GM18909 (cell line): ENCODE measurements around the gene PSG7.
"Not testable (repeated sequence)": the region's sequence is repeated elsewhere in the genome, so short reads cannot be mapped to it uniquely, and the experiment has no call there.

Experiments
- ATAC-seq: cut with Tn5 transposase; IDR thresholded peaks from one replicate; pipeline ENCODE4 v1.9.1; 2021; ENCODE audit warnings: mild to moderate bottlenecking; ENCODE audit not compliant: unreplicated experiment, poor library complexity

Gene PSG7

DNA sequence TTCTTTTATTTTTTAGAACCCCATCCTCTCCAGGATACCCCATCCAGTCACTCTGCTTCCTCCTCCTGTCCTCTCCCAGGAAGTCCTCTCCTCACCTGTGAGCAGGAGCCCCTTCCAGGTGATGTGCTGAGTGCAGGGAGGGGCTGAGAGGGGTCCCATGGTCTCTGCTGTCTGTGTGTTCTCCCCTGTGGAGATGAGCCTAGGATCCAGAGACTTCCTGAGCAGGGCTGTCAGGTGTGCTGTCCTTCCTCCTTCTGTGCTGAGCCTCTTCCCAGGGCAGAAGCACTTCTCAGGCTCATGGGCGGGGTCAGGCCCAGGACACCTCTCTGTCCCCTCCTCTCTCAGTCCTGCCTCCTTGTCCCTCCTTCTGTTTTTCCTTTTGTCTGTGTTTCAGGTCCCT lies 19.4 kb downstream of the PSG7 start, which contains the start of gene PSG6:
Gene PSG6 (minus strand): TSS at position 261 of the 400 bp plus-strand sequence. CDS start 102 bp downstream, at position 159.
- ATAC-seq = not testable (repeated sequence)

GRCh38 chr19:42916931-42917330 lies 20.1 kb downstream of the PSG7 start:
- not testable (repeated sequence) for ATAC-seq

GRCh38 chr19:42913516-42913915 lies 23.5 kb downstream of the PSG7 start:
- not testable (repeated sequence) for ATAC-seq

GRCh38 chr19:42912941-42913340 lies 24.1 kb downstream of the PSG7 start:
- not testable (repeated sequence) for ATAC-seq

- ATAC-seq = not testable (repeated sequence)
Measured at GRCh38 chr19:42911731-42912130, 25.3 kb downstream of the PSG7 start.

DNA sequence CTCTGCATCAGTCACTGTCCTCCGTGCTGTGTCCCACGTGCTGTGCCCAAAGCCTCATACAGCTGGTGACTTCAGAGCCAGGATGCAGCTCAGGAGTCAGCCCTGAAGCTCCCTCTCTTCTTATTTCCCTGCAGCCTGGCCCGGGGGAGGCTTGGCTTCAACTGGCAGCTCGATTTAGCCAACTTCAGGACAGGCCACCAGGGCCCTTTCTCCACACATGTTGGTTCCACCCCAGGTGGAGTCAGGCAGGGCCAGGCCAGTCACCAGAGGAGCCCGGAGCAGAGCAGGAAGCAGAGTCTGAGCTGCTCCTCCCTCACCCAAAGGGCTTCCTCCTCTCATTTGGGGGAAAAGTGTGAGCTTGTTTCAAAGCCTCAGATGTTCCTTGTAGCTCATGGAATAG lies 30.8 kb downstream of the PSG7 start:
- not testable (repeated sequence) for ATAC-seq

GRCh38 chr19:42900561-42900960 lies 36.4 kb downstream of the PSG7 start:
- ATAC-seq = not testable (repeated sequence)

DNA sequence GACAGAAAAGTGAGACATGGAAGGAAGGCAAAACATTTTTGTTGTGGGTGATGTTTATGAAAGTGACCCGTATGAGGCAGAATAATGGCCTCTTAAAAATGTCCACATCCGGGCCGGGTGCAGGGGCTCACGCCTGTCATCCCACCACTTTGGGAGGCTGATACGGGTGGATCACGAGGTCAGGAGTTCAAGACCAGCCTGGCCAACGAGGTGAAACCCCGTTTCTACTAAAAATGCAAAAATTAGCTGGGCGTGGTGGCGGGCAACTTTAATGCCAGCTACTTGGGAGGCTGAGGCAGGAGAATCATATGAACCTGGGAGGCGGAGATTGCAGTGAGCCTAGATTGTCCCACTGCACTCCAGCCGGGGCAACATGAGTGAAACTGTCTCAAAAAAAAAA lies 37.3 kb downstream of the PSG7 start:
- ATAC-seq = not testable (repeated sequence)

GRCh38 chr19:42899110-42899509 lies 37.9 kb downstream of the PSG7 start:
- ATAC-seq = not testable (repeated sequence)

DNA sequence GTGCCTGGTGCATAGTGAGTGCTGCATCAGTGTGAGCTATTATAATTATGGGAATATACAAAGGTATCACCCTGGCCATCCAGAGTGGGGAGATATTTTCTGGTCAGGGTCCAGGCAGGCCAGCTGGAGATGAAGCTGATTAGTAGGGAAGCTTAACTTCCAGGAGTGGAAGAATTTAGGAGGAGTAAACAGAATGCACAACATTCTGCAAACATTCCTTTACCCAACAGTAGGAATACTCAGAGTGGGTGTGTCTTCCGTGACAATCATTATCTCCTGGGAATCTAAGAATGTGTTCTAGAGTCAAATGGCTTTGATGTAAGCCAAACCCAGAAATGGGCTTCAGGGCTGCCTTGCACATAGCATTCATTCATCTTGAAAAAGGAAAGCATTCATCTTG lies 38.4 kb downstream of the PSG7 start:
- ATAC-seq = not testable (repeated sequence)

GRCh38 chr19:42897729-42898128 lies 39.3 kb downstream of the PSG7 start:
- not testable (repeated sequence) for ATAC-seq

- ATAC-seq = not testable (repeated sequence)
Measured at GRCh38 chr19:42890446-42890845, 46.6 kb downstream of the PSG7 start.

DNA sequence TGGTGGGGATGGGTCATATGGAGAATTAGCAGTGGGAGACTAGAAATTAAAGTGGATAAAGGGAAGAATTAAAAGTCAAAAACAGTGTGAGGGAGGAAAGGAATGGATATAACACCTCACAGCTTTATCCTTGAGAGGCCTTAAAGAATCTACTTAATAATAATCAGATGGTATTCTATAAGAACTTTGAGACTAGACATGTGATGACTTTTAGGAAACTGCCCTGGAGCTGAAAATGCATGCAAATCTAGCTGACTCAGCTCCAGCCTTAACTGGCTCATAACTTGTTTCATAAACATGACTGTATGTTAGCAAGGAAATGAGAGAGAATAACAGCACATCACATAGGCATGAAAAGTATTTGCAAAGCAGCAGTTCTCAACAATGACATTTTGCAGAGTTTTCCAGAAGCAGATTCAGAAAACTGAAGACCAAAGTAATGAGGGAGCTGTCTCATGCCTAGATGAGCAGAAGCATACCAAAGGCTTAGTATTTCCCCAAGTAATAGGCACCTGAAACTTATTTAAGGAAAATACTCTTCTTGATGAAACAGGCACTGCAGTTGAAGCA lies 49.0 kb downstream of the PSG7 start:
- not testable (repeated sequence) for ATAC-seq

DNA sequence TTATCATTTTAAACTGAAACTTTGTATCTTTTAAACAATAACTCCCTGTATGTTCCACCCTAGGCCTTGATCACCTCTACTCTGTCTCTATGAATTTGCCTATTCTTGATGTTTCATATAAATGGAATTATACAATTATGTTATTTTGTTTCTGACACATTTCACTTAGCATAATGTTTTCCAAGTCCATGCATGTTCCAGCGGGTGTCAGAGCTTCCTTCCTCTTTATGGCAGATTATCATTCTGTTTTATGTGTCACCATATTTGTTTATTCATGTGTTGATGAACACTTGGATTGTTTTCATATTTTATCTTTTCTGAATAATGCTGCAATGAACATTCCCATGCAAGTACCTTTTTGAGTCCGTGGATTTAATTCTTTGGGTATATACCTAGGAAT lies 54.3 kb downstream of the PSG7 start:
- not testable (repeated sequence) for ATAC-seq

GRCh38 chr19:42882010-42882409 lies 55.0 kb downstream of the PSG7 start:
- ATAC-seq = not testable (repeated sequence)

GRCh38 chr19:42881279-42881678 lies 55.7 kb downstream of the PSG7 start:
- ATAC-seq = not testable (repeated sequence)

GRCh38 chr19:42880621-42881020 lies 56.4 kb downstream of the PSG7 start:
- ATAC-seq = not testable (repeated sequence)

GRCh38 chr19:42879613-42880012 lies 57.4 kb downstream of the PSG7 start, which contains the start of gene PSG1:
TSS of gene PSG1 (minus strand) at chr19:42879713. CDS start at chr19:42879581, 132 bp downstream.
- ATAC-seq = no peak

DNA sequence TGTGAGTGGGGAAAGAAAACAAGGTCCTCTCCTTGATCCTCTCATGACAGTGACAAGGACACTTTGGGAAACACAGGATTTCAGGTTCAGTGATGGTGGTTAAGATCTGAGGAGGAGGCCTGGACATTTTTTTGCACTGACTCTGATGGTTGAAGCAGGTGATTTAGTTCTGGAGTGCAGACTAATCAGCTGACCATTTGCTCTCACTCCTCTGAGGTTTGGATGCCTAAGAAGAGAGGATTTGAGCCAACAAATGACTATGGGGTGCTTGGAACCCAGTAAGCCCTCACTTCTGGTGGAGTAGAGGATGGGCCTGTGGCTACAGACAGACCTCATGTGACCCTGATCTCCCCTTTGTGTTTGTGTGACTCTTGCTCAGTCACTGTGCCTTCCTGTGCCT lies 60.4 kb downstream of the PSG7 start:
- ATAC-seq = not testable (repeated sequence)

DNA sequence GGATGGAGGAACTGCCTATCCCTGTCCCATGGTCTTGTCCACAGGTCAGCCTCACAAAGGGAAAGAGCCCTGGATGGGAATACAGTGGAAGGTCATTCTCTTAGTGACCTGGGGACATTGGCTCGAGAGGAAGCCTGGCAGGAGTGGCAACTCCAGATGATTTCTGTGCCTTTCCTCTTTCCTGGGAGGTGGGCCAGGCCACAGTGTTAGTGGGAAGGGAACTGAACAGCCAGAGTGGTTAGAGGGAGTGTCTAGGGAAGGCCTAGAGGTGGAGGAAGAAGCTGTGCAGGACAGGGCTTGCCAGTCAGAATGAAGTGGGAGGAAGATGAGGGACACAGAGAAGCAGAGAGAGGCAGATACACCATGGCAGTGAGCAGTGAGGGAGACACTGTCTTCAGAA lies 61.1 kb downstream of the PSG7 start:
- ATAC-seq = not testable (repeated sequence)

DNA sequence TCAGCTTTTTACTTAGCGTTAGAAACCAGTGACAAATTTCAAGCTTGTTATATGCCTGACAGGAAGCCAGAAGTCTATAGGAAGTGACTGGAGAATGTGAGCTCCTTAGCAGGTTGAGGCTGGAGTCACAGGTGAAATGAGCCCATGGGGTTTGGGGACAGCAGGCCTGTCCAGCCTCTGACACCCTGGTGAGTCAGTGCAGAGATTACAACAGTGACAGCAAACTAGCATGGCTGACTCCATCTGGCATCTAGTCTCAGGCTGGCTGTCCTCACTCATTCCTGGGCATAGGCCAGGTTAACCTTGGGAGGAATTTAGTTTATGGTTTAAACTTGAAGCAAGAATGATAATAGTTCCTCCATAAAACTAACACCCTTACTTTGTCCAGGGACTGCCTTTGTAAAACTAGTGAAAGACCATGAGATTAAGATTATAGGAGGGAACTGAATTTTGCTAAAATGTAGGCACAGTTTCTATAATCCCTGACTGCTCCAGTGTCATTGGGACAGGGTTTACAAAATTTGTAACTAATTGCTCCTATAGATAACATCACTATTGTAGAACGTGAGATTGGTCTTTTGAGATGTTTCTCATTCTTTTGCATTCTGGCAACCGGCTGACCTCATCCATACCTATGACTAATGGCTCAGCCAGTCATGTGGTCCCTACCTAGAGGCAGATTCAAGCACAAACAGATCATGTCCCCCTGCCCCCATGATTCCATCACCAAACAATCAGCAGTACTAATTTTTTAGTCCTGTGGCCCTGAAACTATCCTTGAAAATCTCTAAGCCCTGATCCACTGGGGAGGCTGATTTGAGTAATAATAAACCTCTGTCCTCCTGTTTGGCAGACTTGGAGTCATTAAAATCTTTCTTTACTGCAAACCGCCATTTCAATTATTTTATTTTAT lies 61.9 kb downstream of the PSG7 start:
- not testable (repeated sequence) for ATAC-seq
